NCI-H69 (cell line): ENCODE measurements around the gene HBG1.

ENCODE experiments used
- DNase-seq: peaks from one replicate; lab custom pipeline; 2025; lab: John Stamatoyannopoulos, UW

Gene HBG1

GRCh38 chr11:5246772-5247471, 2.7 kb downstream of the HBG1 start:
- no peak for DNase-seq

- DNase-seq, result no peak
Measured at GRCh38 chr11:5245155-5245554, 4.5 kb downstream of the HBG1 start.

GRCh38 chr11:5243816-5244180, 5.9 kb downstream of the HBG1 start:
- no peak for DNase-seq

- no peak for DNase-seq
Measured at GRCh38 chr11:5242933-5243815, 6.5 kb downstream of the HBG1 start.

GRCh38 chr11:5242208-5242607, 7.4 kb downstream of the HBG1 start:
- DNase-seq, result no peak

GRCh38 chr11:5241458-5241857, 8.2 kb downstream of the HBG1 start:
- no peak for DNase-seq

GRCh38 chr11:5240458-5240857, 9.2 kb downstream of the HBG1 start:
- DNase-seq, result no peak

- no peak for DNase-seq
Measured at GRCh38 chr11:5240056-5240455, 9.6 kb downstream of the HBG1 start.

- no peak for DNase-seq
Measured at GRCh38 chr11:5239046-5239445, 10.6 kb downstream of the HBG1 start.

GRCh38 chr11:5238486-5238885, 11.2 kb downstream of the HBG1 start:
- no peak for DNase-seq

GRCh38 chr11:5237420-5237819, 12.2 kb downstream of the HBG1 start:
- DNase-seq, result no peak

- DNase-seq, result no peak
Measured at GRCh38 chr11:5235364-5236095, 14.1 kb downstream of the HBG1 start.

- DNase-seq, result no peak
Measured at GRCh38 chr11:5234381-5234834, 15.2 kb downstream of the HBG1 start, which contains the start of gene HBD. Gene HBD, minus strand, starts transcription at chr11:5234483. Its CDS starts 50 bp downstream, at chr11:5234433.

- no peak for DNase-seq
Measured at GRCh38 chr11:5233307-5233706, 16.4 kb downstream of the HBG1 start.

GRCh38 chr11:5232821-5233220, 16.8 kb downstream of the HBG1 start:
- DNase-seq, result no peak

- DNase-seq, result no peak
Measured at GRCh38 chr11:5232176-5232575, 17.5 kb downstream of the HBG1 start.

GRCh38 chr11:5231111-5231510, 18.5 kb downstream of the HBG1 start:
- no peak for DNase-seq

- no peak for DNase-seq
Measured at GRCh38 chr11:5230266-5230665, 19.4 kb downstream of the HBG1 start.

GRCh38 chr11:5229796-5230195, 19.9 kb downstream of the HBG1 start:
- no peak for DNase-seq

- no peak for DNase-seq
Measured at GRCh38 chr11:5229356-5229755, 20.3 kb downstream of the HBG1 start.

- no peak for DNase-seq
Measured at GRCh38 chr11:5228124-5228523, 21.5 kb downstream of the HBG1 start.

GRCh38 chr11:5227681-5228080, 22.0 kb downstream of the HBG1 start:
- no peak for DNase-seq
